ENCODE results near the gene RAB17. TPM values are rescaled to one million over a fixed set of nuclear protein-coding genes. Genes with fewer than 3 reads are reported as not detected.

Gene RAB17
- total RNA-seq, 1 experiment from 2014 or later, result 23.6 TPM

DNA sequence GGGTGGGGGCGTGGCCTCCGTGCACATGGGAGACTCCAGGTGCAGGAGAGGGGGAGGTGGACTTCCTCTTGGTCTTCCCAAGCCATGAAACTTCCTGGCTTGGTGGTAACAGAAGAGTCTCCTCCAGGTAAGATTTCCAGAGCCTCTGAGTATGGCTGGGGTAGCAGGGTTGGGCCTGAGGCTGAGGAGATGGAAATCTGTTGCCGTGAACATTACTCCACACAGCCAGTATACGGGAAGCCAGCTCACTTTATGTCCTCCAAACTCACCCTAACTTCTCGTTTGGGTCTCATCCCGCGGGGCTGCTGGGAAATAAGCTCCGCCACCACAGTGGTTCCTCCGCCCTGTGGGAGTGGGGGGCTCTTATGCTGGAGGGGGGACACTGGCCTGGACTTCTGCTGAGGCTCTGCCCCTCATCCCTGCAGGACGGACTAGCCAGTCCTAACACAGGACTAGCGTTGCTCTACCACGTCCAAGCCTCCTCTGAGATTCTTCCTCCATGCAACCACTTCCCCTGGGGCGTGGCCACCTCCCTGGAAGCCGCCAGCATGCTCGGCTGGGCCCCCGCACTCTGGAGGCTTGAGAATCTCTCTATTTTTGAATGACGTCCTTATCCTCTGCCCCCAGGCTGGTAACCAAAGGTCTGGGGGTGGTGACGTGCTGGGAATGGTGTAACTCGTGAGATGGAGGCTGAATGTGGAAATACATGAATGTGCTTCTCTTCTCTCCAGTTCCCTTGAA lies 777 bp upstream of the RAB17 start:
- DNase-seq (ENCODE audit: low read depth, low spot score) (no peak), ATAC-seq (peak; percentile 12; the same call in 1 of the 2 replicates)
- TF ChIP-seq TCF7L2 (IDR thresholded peaks at IDR 0.05; ENCODE audit: low read depth, low read length) (no peak), POLR2AphosphoS5 (IDR thresholded peaks at IDR 0.05; ENCODE audit: low read depth, low read length) (no peak), SIN3A (IDR thresholded peaks at IDR 0.05; ENCODE audit: borderline replicate concordance, insufficient read depth, low read depth, low read length) (no peak)
- TF ChIP-seq, protein P1, sequence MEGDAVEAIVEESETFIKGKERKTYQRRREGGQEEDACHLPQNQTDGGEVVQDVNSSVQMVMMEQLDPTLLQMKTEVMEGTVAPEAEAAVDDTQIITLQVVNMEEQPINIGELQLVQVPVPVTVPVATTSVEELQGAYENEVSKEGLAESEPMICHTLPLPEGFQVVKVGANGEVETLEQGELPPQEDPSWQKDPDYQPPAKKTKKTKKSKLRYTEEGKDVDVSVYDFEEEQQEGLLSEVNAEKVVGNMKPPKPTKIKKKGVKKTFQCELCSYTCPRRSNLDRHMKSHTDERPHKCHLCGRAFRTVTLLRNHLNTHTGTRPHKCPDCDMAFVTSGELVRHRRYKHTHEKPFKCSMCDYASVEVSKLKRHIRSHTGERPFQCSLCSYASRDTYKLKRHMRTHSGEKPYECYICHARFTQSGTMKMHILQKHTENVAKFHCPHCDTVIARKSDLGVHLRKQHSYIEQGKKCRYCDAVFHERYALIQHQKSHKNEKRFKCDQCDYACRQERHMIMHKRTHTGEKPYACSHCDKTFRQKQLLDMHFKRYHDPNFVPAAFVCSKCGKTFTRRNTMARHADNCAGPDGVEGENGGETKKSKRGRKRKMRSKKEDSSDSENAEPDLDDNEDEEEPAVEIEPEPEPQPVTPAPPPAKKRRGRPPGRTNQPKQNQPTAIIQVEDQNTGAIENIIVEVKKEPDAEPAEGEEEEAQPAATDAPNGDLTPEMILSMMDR (IDR thresholded peaks at IDR 0.05), result no peak
- TF ChIP-seq, protein P2, sequence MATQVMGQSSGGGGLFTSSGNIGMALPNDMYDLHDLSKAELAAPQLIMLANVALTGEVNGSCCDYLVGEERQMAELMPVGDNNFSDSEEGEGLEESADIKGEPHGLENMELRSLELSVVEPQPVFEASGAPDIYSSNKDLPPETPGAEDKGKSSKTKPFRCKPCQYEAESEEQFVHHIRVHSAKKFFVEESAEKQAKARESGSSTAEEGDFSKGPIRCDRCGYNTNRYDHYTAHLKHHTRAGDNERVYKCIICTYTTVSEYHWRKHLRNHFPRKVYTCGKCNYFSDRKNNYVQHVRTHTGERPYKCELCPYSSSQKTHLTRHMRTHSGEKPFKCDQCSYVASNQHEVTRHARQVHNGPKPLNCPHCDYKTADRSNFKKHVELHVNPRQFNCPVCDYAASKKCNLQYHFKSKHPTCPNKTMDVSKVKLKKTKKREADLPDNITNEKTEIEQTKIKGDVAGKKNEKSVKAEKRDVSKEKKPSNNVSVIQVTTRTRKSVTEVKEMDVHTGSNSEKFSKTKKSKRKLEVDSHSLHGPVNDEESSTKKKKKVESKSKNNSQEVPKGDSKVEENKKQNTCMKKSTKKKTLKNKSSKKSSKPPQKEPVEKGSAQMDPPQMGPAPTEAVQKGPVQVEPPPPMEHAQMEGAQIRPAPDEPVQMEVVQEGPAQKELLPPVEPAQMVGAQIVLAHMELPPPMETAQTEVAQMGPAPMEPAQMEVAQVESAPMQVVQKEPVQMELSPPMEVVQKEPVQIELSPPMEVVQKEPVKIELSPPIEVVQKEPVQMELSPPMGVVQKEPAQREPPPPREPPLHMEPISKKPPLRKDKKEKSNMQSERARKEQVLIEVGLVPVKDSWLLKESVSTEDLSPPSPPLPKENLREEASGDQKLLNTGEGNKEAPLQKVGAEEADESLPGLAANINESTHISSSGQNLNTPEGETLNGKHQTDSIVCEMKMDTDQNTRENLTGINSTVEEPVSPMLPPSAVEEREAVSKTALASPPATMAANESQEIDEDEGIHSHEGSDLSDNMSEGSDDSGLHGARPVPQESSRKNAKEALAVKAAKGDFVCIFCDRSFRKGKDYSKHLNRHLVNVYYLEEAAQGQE (IDR thresholded peaks at IDR 0.05; ENCODE audit: insufficient read depth in 1 of 2, low read depth in 2 of 2, low read length in 1 of 2), result no peak
- Histone ChIP-seq H3K9me3 (ENCODE audit: control insufficient read depth, insufficient read depth, low read depth, low read length) (no peaks in the 10 kb centered on the region), H3K4me3 (ENCODE audit: low read depth in 2 of 2, low read length in 2 of 2) (peak overlapping the region; percentile 27 to 42; a peak in 3 of 4 replicates), H3K27me3 (ENCODE audit: control insufficient read depth, insufficient read depth, low read length) (no peaks in the 10 kb centered on the region), H3K4me1 (ENCODE audit: control insufficient read depth, insufficient read depth, low read length) (peaks cover 39% of the 10 kb centered on the region), H3K27ac (ENCODE audit: low read length) (peak overlapping the region; percentile 82), H3K36me3 (ENCODE audit: control insufficient read depth, insufficient read depth, low read length) (no peaks in the 10 kb centered on the region; the same call in 1 of the 2 replicates)
- no TSS peak for BruUV-seq (replicated peaks)
- POLR2A ChIA-PET, result interaction anchor here (0.6 kb wide), 1 partner anchor 90 kb away, joined by 4 read pairs; no protein-coding TSS in a partner anchor
- in situ Hi-C loops (cut with HindIII; ENCODE audit: low pct_unique_long_range_greater_than_20kb, low sequenced_read_pairs) (no loop called here), intact Hi-C loops (cut with micrococcal nuclease; ENCODE audit: unreplicated experiment) (loop anchor here (10.0 kb wide), 1 partner anchor 153 kb away; no protein-coding TSS in a partner anchor)
- CTCF ChIA-PET, result interaction anchor here (1.3 kb wide), 1 partner anchor 9 kb away, joined by 3 read pairs; no protein-coding TSS in a partner anchor

DNA sequence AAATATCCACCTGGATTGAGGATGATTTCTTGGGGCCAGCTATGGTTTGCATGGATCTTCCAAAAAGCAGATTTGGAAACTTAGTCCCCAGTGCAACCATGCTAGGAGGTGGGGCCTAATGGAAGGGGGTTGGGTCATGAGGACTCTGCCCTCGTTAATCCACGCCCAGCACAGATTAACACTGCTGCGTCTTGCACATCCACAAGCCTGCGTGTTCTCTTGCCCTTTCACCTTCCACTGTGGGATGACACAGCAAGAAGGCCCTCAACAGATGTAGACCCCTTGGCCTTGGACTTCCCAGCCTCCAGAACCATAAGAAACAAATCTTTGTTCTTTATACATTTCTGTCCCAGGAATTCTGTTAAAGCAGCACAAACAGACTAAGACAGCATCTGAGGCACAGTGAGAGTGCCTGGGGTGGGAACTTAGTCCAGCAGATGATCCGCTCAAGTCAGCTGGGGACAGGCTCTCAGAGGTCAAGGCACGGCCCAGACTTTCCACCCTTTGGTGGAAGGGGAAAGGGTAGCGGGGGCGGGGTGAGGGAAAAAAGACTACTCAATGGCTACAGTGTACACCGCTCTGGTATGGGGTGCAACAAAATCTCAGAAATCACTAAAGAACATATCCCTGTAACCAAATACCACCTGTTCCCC lies 2.4 kb downstream of the RAB17 start:
- Histone ChIP-seq H3K4me3 (ENCODE audit: low read depth in 2 of 2, low read length in 2 of 2) (peak overlapping the region in 1 of 2 experiments; percentile 27; a peak in 2 of 4 replicates), H3K27me3 (ENCODE audit: control insufficient read depth, insufficient read depth, low read length) (no peaks in the 10 kb centered on the region), H3K9me3 (ENCODE audit: control insufficient read depth, insufficient read depth, low read depth, low read length) (no peaks in the 10 kb centered on the region), H3K27ac (ENCODE audit: low read length) (peak overlapping the region; percentile 39; the same call in 1 of the 2 replicates), H3K4me1 (ENCODE audit: control insufficient read depth, insufficient read depth, low read length) (peaks cover 17% of the 10 kb centered on the region), H3K36me3 (ENCODE audit: control insufficient read depth, insufficient read depth, low read length) (no peaks in the 10 kb centered on the region; the same call in 1 of the 2 replicates)
- ChIA-PET POLR2A (no interaction called here), CTCF (no interaction called here)
- no peak for DNase-seq (ENCODE audit: low read depth, low spot score)
- TF ChIP-seq SIN3A (IDR thresholded peaks at IDR 0.05; ENCODE audit: borderline replicate concordance, insufficient read depth, low read depth, low read length) (no peak), TCF7L2 (IDR thresholded peaks at IDR 0.05; ENCODE audit: low read depth, low read length) (no peak), POLR2AphosphoS5 (IDR thresholded peaks at IDR 0.05; ENCODE audit: low read depth, low read length) (no peak)
- TF ChIP-seq, protein P1 (IDR thresholded peaks at IDR 0.05), result no peak
- TF ChIP-seq, protein P2 (IDR thresholded peaks at IDR 0.05; ENCODE audit: insufficient read depth in 1 of 2, low read depth in 2 of 2, low read length in 1 of 2), result no peak
- no peak for ATAC-seq
- in situ Hi-C loops (cut with HindIII; ENCODE audit: low pct_unique_long_range_greater_than_20kb, low sequenced_read_pairs), result no loop called here
- no TSS peak for BruUV-seq (replicated peaks)
- intact Hi-C loops (cut with micrococcal nuclease; ENCODE audit: unreplicated experiment), result no loop called here
